Measurements from ENCODE around the gene PRKCA. TPM values are rescaled to one million over a fixed set of nuclear protein-coding genes. Genes with fewer than 3 reads are reported as not detected.

The PRKCA gene
- total RNA-seq, 1 donor from 2014 or later, result 6.7 TPM

DNA sequence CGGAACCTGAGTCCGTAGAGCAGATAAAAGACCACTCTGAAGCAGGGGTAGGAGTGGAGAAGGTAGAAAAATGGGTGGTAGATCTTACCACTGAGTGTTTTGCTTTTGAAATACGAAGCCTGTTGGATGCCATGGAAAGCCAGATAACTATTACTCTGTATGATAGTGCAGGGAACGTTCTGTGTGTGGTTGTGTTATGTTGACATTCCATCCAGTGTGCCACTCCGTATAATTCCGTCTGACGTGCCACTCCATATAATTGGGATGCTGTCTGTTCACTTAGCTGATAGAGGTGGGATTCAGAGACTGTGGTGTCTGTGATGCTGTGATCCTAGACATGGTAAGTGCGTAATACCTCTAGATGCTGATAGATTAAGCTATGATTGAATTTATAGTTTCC is 269.3 kb downstream of the PRKCA start:
- no peak for DNase-seq (ENCODE audit: low read depth)
- H3K4me3 ChIP-seq (ENCODE audit: low read depth, low read length), result no peak overlapping the region
- TF ChIP-seq, protein P1, sequence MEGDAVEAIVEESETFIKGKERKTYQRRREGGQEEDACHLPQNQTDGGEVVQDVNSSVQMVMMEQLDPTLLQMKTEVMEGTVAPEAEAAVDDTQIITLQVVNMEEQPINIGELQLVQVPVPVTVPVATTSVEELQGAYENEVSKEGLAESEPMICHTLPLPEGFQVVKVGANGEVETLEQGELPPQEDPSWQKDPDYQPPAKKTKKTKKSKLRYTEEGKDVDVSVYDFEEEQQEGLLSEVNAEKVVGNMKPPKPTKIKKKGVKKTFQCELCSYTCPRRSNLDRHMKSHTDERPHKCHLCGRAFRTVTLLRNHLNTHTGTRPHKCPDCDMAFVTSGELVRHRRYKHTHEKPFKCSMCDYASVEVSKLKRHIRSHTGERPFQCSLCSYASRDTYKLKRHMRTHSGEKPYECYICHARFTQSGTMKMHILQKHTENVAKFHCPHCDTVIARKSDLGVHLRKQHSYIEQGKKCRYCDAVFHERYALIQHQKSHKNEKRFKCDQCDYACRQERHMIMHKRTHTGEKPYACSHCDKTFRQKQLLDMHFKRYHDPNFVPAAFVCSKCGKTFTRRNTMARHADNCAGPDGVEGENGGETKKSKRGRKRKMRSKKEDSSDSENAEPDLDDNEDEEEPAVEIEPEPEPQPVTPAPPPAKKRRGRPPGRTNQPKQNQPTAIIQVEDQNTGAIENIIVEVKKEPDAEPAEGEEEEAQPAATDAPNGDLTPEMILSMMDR (conservative IDR thresholded peaks at IDR 0.05; ENCODE audit: low read depth, low read length), result no peak

DNA sequence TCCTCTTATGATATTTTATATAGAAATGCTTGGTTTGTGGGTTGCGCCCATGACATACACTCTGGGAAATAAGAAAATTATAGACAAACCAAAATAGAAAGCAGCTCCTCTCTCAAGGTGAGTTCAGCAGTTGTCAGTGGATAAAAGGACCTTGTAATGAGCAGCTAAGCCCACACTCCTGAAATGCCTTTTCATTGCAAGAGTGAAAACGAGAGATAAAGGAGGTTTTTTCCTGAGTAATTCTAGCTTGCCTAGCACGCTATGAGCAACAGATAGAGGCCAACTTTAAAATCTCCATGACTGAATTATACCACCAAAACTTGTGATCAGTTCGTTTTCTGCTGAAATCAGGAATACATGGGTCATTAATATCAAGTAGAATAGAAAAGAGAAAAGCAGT is 270.7 kb downstream of the PRKCA start:
- no peak for DNase-seq (ENCODE audit: low read depth)
- TF ChIP-seq, protein P1 (conservative IDR thresholded peaks at IDR 0.05; ENCODE audit: low read depth, low read length), result no peak

GRCh38 chr17:66574123-66574522 is 271.7 kb downstream of the PRKCA start:
- DNase-seq (ENCODE audit: low read depth), result no peak
- TF ChIP-seq, protein P1 (conservative IDR thresholded peaks at IDR 0.05; ENCODE audit: low read depth, low read length), result no peak
- no peak overlapping the region for H3K4me3 ChIP-seq (ENCODE audit: low read depth, low read length)

More for the DNA sequence above, 270.7 kb downstream of the PRKCA start:
- no peak overlapping the region for H3K4me3 ChIP-seq (ENCODE audit: low read depth, low read length)

DNA sequence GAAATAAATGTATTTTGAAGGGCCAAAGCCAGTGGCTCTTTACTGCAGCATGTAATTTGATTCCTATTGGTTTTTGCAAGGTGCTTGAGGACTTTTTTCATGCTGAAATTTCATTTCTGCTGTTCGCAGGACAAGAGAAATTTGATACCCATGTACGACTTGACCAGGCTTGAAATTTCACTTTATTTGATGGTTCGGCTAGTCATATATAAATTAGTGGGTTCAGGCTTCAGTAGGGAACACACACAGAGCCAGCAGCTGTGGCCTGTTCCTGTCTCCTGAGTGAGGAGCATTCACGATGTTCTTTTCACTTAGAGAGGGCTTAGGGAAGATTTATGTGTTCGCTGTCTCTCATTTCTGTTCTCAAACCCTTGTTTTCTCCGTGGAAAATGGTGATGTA is 274.1 kb downstream of the PRKCA start:
- H3K4me3 ChIP-seq (ENCODE audit: low read depth, low read length), result no peak overlapping the region
- TF ChIP-seq, protein P1 (conservative IDR thresholded peaks at IDR 0.05; ENCODE audit: low read depth, low read length), result no peak
- DNase-seq (ENCODE audit: low read depth), result no peak

DNA sequence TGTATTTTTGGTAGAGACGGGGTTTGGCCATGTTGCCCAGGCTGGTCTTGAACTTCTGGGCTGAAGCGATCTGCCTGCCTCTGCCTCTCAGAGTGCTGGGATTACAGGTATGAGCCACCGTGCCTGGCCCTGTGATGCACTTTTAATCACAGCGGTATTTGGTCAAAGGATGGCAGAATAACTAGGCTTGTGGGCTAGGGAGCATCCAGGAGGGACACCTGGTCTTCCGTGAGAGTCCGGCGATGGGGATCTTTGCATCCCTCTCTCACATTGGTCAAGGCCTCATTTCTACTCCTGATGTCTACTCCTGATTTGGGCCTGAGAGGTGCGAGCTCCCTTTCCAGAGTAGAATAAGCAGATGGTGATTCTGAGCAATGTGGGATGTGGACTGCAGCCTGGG is 274.6 kb downstream of the PRKCA start:
- TF ChIP-seq, protein P1 (conservative IDR thresholded peaks at IDR 0.05; ENCODE audit: low read depth, low read length), result no peak

DNA sequence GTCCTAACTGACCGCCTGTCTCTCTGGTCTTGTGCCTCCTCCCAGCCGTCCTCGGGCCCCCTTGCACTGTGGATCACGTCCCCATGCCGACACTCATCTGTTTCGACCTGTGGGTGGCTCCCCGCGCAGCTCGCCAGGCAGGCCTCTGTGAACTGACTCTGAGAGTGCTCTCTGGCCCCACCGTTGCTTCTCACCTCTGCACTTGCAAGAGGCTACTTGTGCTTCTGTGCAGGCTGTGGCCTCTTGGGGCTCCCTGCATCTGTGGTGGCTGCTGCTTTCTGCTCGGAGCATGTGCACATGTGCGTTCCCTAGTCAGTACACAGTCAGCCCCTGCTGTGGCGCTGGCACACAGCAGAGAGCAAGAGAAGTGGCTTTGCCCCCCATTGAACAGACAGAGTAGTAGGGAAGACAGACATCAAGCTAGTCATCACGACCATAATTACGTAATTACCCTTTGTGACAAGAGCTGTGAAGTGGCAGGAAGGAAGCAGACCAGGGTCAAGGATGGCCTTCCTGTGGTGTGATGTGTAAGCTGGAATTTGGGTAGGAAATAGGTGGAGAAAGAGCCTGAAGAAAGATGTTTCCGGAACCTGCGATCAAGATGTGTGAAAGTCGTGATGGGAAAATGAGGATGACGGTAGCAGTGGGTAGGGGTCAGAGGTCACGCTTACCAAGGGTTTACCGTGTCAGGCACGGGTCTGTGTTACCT is 276.5 kb downstream of the PRKCA start:
- TF ChIP-seq, protein P1 (conservative IDR thresholded peaks at IDR 0.05; ENCODE audit: low read depth, low read length), result no peak
- H3K4me3 ChIP-seq (ENCODE audit: low read depth, low read length), result no peak overlapping the region
- no peak for DNase-seq (ENCODE audit: low read depth)

More for the DNA sequence above, 274.6 kb downstream of the PRKCA start:
- H3K4me3 ChIP-seq (ENCODE audit: low read depth, low read length), result no peak overlapping the region
- DNase-seq (ENCODE audit: low read depth), result no peak

- DNase-seq (ENCODE audit: low read depth), result no peak
- no peak overlapping the region for H3K4me3 ChIP-seq (ENCODE audit: low read depth, low read length)
- TF ChIP-seq, protein P1 (conservative IDR thresholded peaks at IDR 0.05; ENCODE audit: low read depth, low read length), result no peak
These were observed 277.1 kb downstream of the PRKCA start for GRCh38 chr17:66579556-66579955.
